Neuron (in vitro differentiated cells): ENCODE data around the gene SLC25A26.

Source experiments
- H2AFZ ChIP-seq: one replicate; pipeline ENCODE4 v1.6.1; 2013; ENCODE audit warnings: low read depth, mild to moderate bottlenecking, inconsistent platforms, low read length, moderate library complexity
- H3K27me3 ChIP-seq: one replicate; pipeline ENCODE4 v1.6.1; 2013; ENCODE audit warnings: low read length; ENCODE audit not compliant: insufficient read depth
- H3K36me3 ChIP-seq: one replicate; pipeline ENCODE4 v1.6.1; 2013; ENCODE audit warnings: low read length; ENCODE audit not compliant: insufficient read depth
- H3K4me1 ChIP-seq: one replicate; pipeline ENCODE4 v1.6.1; 2013; ENCODE audit warnings: low read length; ENCODE audit not compliant: insufficient read depth
- H3K4me3 ChIP-seq: 2 replicates; pipeline ENCODE4 v1.5.1; 2013; ENCODE audit warnings: mild to moderate bottlenecking, low read length, moderate library complexity
- H3K9me3 ChIP-seq: one replicate; pipeline ENCODE4 v1.6.1; 2013; ENCODE audit warnings: low read length

SLC25A26 gene, protein sequence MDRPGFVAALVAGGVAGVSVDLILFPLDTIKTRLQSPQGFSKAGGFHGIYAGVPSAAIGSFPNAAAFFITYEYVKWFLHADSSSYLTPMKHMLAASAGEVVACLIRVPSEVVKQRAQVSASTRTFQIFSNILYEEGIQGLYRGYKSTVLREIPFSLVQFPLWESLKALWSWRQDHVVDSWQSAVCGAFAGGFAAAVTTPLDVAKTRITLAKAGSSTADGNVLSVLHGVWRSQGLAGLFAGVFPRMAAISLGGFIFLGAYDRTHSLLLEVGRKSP

GRCh38 chr3:66220602-66221377 lies at the start of gene SLC25A26:
SLC25A26 (plus strand) TSS chr3:66221001; CDS start chr3:66221095, 94 bp downstream.
- no peaks in the 10 kb centered on the region for H3K27me3 ChIP-seq
- H3K9me3 ChIP-seq: no peaks in the 10 kb centered on the region
- peaks cover 9% of the 10 kb centered on the region for H3K4me1 ChIP-seq
- peak within 1 kb of the TSS; percentile 79 for H3K4me3 ChIP-seq
- H3K36me3 ChIP-seq: no peaks in the 10 kb centered on the region
- H2AFZ ChIP-seq: peak within 1 kb of the TSS; percentile 53

GRCh38 chr3:66172394-66172793 lies 48.4 kb upstream of the SLC25A26 start:
- no peak overlapping the region for H2AFZ ChIP-seq
- no peaks in the 10 kb centered on the region for H3K4me1 ChIP-seq

DNA sequence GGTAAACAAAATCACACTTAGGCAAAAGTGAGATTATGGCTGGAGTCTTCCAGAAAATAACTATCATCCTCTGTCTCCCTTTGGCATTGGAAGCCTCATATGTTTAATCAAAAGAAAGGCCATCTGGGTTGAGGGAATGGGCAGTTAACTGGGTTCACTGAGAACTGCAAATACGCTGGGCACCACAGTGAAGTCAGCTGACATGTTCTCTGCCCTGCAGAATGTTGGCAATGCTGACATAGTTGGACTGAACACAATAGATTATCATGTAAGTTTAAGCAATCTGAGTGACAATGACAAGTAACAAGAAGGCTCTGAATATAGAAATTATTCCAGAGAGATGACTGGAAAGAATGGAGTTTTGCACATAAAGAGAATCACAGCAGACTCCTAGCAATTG lies 43.8 kb upstream of the SLC25A26 start:
- no peaks in the 10 kb centered on the region for H3K4me1 ChIP-seq
- H3K36me3 ChIP-seq: no peaks in the 10 kb centered on the region
- no peaks in the 10 kb centered on the region for H3K27me3 ChIP-seq
- H2AFZ ChIP-seq: no peak overlapping the region
- no peak overlapping the region for H3K4me3 ChIP-seq
- H3K9me3 ChIP-seq: no peaks in the 10 kb centered on the region

More at GRCh38 chr3:66172394-66172793, 48.4 kb upstream of the SLC25A26 start:
- no peak overlapping the region for H3K4me3 ChIP-seq
- H3K9me3 ChIP-seq: no peaks in the 10 kb centered on the region
- no peaks in the 10 kb centered on the region for H3K36me3 ChIP-seq
- peaks cover 2% of the 10 kb centered on the region for H3K27me3 ChIP-seq

DNA sequence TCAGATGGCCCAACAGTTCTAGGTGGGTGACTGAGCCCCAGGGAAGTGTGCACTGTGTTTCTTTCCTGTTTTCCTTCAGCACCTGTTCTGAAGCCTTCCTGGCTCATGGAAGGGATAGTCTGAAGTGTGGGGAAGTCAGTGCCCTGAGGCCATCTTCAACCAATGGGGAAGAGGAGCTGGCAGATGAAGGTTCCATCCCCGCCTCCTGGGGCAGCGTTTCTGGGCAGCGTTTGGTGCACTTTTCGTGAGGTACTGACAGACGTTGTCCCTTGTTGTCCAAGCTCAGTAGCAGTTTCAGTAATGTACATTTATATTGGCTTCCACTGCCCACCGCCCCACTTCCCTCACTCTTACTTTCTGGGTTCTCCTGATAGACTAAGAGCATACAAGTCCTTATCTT lies 42.6 kb upstream of the SLC25A26 start:
- Histone ChIP-seq H3K4me3 (no peak overlapping the region), H3K4me1 (no peaks in the 10 kb centered on the region), H2AFZ (no peak overlapping the region), H3K36me3 (no peaks in the 10 kb centered on the region), H3K27me3 (no peaks in the 10 kb centered on the region), H3K9me3 (no peaks in the 10 kb centered on the region)

DNA sequence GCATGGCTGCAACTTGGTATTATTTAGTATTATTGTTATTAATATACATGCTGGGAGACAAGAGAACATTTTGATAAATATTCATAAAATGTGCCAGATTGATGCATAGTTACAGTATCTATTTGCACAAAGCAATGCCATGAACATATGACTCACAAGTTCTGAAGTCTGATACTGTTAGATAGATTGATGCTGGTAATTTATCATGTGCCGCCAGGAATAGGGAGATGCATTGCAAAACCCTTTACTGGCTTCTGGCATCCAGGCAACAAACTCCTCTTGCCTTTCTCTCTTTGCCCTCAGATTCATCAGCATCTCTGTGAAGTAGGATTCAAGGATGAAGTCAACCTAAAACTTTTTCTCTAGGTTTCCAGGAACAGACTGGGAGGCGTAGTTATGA lies 41.0 kb upstream of the SLC25A26 start:
- no peaks in the 10 kb centered on the region for H3K36me3 ChIP-seq
- H3K4me3 ChIP-seq: no peak overlapping the region
- H3K4me1 ChIP-seq: no peaks in the 10 kb centered on the region

DNA sequence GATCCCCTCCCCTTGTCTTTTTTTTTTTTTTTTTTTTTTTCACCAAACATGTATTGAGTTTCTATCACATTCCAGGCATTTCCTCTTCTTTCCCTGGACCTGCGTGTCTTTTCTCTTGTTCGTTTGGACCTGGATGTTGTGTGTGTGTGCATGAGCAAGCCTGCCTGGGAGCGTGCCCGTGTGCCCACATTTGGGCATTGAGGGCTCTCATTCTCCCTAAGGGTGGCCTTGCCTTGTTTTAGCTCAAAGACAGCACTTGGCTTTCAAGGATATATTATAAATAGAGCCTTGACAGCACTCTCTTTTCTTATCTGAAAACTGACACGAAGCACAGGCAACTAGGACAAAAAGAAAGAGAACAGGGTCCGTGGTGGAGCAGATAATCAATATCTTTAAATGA lies 39.0 kb upstream of the SLC25A26 start:
- Histone ChIP-seq H3K27me3 (no peaks in the 10 kb centered on the region), H2AFZ (no peak overlapping the region), H3K36me3 (no peaks in the 10 kb centered on the region), H3K4me1 (no peaks in the 10 kb centered on the region), H3K4me3 (no peak overlapping the region), H3K9me3 (no peaks in the 10 kb centered on the region)

More for the DNA sequence above, 41.0 kb upstream of the SLC25A26 start:
- no peaks in the 10 kb centered on the region for H3K27me3 ChIP-seq
- H2AFZ ChIP-seq: no peak overlapping the region
- no peaks in the 10 kb centered on the region for H3K9me3 ChIP-seq

DNA sequence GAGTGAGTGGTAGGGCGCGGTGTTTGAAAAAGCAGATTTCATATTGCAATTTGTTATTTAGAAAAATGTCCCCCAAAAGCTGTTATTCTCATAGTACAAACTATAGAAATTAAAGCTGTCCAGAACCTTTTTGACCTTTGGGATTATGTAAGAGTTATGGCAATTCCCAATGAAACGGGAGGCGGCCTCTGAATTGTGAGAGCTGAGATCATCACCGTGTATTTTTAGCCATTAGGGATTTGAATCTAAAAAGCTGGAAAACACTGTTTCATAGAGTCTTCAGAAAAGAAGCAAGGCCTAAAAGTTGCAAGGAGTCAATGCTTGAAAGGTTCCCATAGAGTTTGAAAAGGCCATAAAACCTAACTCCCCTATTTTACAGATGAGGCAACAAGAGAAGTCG lies 38.6 kb upstream of the SLC25A26 start:
- Histone ChIP-seq H3K36me3 (no peaks in the 10 kb centered on the region), H3K9me3 (no peaks in the 10 kb centered on the region), H3K4me3 (no peak overlapping the region), H2AFZ (no peak overlapping the region), H3K27me3 (no peaks in the 10 kb centered on the region), H3K4me1 (no peaks in the 10 kb centered on the region)

DNA sequence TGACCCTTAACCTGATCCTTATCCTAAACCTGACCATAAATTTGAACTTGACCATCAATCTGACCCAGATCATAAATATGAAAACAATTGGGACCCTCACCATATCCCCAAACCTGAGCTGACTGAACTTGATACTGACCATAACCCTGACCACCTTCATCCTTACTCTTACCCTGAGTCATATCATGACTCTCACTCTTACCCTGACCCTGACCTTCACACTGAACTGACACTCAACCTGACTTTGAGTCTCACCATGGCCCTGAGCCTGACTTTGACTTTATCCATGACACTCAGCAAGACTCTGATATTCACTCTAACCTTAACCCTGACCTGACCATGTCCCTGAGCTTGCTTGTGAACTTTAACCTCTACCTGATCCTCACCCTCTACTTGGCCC lies 34.3 kb upstream of the SLC25A26 start:
- no peaks in the 10 kb centered on the region for H3K36me3 ChIP-seq
- no peaks in the 10 kb centered on the region for H3K4me1 ChIP-seq
- H3K9me3 ChIP-seq: no peaks in the 10 kb centered on the region
- H3K27me3 ChIP-seq: no peaks in the 10 kb centered on the region
- no peak overlapping the region for H2AFZ ChIP-seq
- no peak overlapping the region for H3K4me3 ChIP-seq

- no peaks in the 10 kb centered on the region for H3K27me3 ChIP-seq
- no peaks in the 10 kb centered on the region for H3K4me1 ChIP-seq
- H3K36me3 ChIP-seq: no peaks in the 10 kb centered on the region
- H2AFZ ChIP-seq: peak overlapping the region; percentile 17
- H3K9me3 ChIP-seq: no peaks in the 10 kb centered on the region
- peak overlapping the region; percentile 18 for H3K4me3 ChIP-seq
Observed at GRCh38 chr3:66195347-66195783, 25.4 kb upstream of the SLC25A26 start.

- H3K27me3 ChIP-seq: no peaks in the 10 kb centered on the region
Observed at GRCh38 chr3:66196633-66197032, 24.2 kb upstream of the SLC25A26 start.

DNA sequence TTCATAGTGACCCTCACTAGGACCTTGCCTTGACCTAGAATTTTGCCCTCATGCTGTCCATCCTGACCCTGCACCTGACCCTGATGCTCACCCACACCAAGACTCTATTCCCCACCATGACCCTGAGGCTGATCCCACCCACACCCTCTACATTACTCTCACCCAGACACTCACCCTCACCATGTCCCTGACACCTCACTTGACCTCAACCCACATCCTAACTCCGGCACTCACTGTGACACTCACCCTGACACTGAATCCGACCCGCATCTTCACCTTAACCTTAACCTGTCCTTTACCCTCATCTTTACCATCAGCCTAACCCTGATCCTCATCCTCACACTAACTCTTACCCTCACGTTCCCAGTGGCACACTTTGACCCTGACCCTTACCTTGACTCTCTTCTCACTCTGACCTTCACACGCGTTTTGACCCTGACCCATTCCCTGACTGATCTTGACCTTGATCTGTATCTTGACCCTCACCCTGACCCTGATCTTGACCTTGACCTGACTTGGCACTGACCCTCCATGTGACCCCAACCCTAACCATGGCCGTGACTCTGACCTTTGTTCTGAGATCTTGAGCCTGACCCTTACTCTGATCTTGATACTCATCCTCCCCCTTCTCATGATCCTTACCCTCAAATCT lies 22.2 kb upstream of the SLC25A26 start:
- Histone ChIP-seq H3K9me3 (no peaks in the 10 kb centered on the region), H2AFZ (no peak overlapping the region), H3K27me3 (no peaks in the 10 kb centered on the region), H3K4me3 (no peak overlapping the region), H3K4me1 (no peaks in the 10 kb centered on the region), H3K36me3 (no peaks in the 10 kb centered on the region)

More at GRCh38 chr3:66196633-66197032, 24.2 kb upstream of the SLC25A26 start:
- no peaks in the 10 kb centered on the region for H3K36me3 ChIP-seq
- no peak overlapping the region for H3K4me3 ChIP-seq
- H3K9me3 ChIP-seq: no peaks in the 10 kb centered on the region
- no peak overlapping the region for H2AFZ ChIP-seq
- no peaks in the 10 kb centered on the region for H3K4me1 ChIP-seq

- Histone ChIP-seq H3K36me3 (no peaks in the 10 kb centered on the region), H3K27me3 (no peaks in the 10 kb centered on the region), H2AFZ (no peak overlapping the region), H3K4me3 (no peak overlapping the region), H3K4me1 (no peaks in the 10 kb centered on the region), H3K9me3 (no peaks in the 10 kb centered on the region)
Observed at GRCh38 chr3:66199089-66199473, 21.7 kb upstream of the SLC25A26 start.

GRCh38 chr3:66200147-66200546 lies 20.7 kb upstream of the SLC25A26 start:
- H3K4me3 ChIP-seq: no peak overlapping the region
- no peaks in the 10 kb centered on the region for H3K36me3 ChIP-seq
- no peaks in the 10 kb centered on the region for H3K4me1 ChIP-seq
- no peaks in the 10 kb centered on the region for H3K27me3 ChIP-seq
- H2AFZ ChIP-seq: no peak overlapping the region
- no peaks in the 10 kb centered on the region for H3K9me3 ChIP-seq
